ENCODE results near the gene CPB2. TPM values are rescaled to one million over a fixed set of nuclear protein-coding genes. Genes with fewer than 3 reads are reported as not detected.

CPB2 gene
- total RNA-seq, 1 donor from 2014 or later: not detected

GRCh38 chr13:46025157-46025556 lies 79.7 kb downstream of the CPB2 start:
- Histone ChIP-seq H3K27ac (no peak overlapping the region), H3K4me3 (no peak overlapping the region), H3K9me3 (no peaks in the 10 kb centered on the region), H3K4me1 (no peaks in the 10 kb centered on the region), H3K36me3 (no peaks in the 10 kb centered on the region), H3K27me3 (no peaks in the 10 kb centered on the region)
- no peak for TF ChIP-seq POLR2A (IDR thresholded peaks at IDR 0.05)
- TF ChIP-seq POLR2AphosphoS5 (IDR thresholded peaks at IDR 0.05; ENCODE audit: insufficient read depth in 1 of 2, low read depth in 1 of 2): no peak
- TF ChIP-seq CTCF (IDR thresholded peaks at IDR 0.05): no peak
- intact Hi-C loops (cut with DNase I): no loop called here
- DNase-seq (ENCODE audit: extremely low spot score in 2 of 2): no peak

- no peak for DNase-seq (ENCODE audit: extremely low spot score in 2 of 2)
- H3K4me1 ChIP-seq: no peaks in the 10 kb centered on the region
- H3K27me3 ChIP-seq: no peaks in the 10 kb centered on the region
- no peaks in the 10 kb centered on the region for H3K9me3 ChIP-seq
- peaks cover 0 to 17% of the 10 kb centered on the region in 2 donors for H3K36me3 ChIP-seq
- no peak overlapping the region for H3K27ac ChIP-seq
- no peak for TF ChIP-seq CTCF (IDR thresholded peaks at IDR 0.05)
- no peak for TF ChIP-seq POLR2A (IDR thresholded peaks at IDR 0.05)
- no peak for TF ChIP-seq POLR2AphosphoS5 (IDR thresholded peaks at IDR 0.05; ENCODE audit: insufficient read depth in 1 of 2, low read depth in 1 of 2)
- no peak overlapping the region for H3K4me3 ChIP-seq
- intact Hi-C loops (cut with DNase I): no loop called here
Measured at GRCh38 chr13:46022481-46022880, 82.4 kb downstream of the CPB2 start.

GRCh38 chr13:46016216-46016615 lies 88.6 kb downstream of the CPB2 start:
- Histone ChIP-seq H3K4me3 (no peak overlapping the region), H3K27ac (no peak overlapping the region), H3K4me1 (no peaks in the 10 kb centered on the region), H3K36me3 (peaks cover 0 to 32% of the 10 kb centered on the region in 2 donors), H3K9me3 (no peaks in the 10 kb centered on the region), H3K27me3 (no peaks in the 10 kb centered on the region)
- TF ChIP-seq POLR2AphosphoS5 (IDR thresholded peaks at IDR 0.05; ENCODE audit: insufficient read depth in 1 of 2, low read depth in 1 of 2) (no peak), CTCF (IDR thresholded peaks at IDR 0.05) (no peak), POLR2A (IDR thresholded peaks at IDR 0.05) (no peak)
- intact Hi-C loops (cut with DNase I): no loop called here
- no peak for DNase-seq (ENCODE audit: extremely low spot score in 2 of 2)

GRCh38 chr13:46015366-46015765 lies 89.5 kb downstream of the CPB2 start:
- Histone ChIP-seq H3K4me3 (no peak overlapping the region), H3K27ac (no peak overlapping the region), H3K4me1 (no peaks in the 10 kb centered on the region), H3K27me3 (no peaks in the 10 kb centered on the region), H3K9me3 (no peaks in the 10 kb centered on the region), H3K36me3 (peaks cover 0 to 40% of the 10 kb centered on the region in 2 donors)
- TF ChIP-seq POLR2AphosphoS5 (IDR thresholded peaks at IDR 0.05; ENCODE audit: insufficient read depth in 1 of 2, low read depth in 1 of 2): no peak
- no peak for TF ChIP-seq POLR2A (IDR thresholded peaks at IDR 0.05)
- TF ChIP-seq CTCF (IDR thresholded peaks at IDR 0.05): no peak
- intact Hi-C loops (cut with DNase I): no loop called here
- DNase-seq (ENCODE audit: extremely low spot score in 2 of 2): no peak

GRCh38 chr13:46012404-46012803 lies 92.4 kb downstream of the CPB2 start:
- peaks cover 0 to 51% of the 10 kb centered on the region in 2 donors for H3K36me3 ChIP-seq
- intact Hi-C loops (cut with DNase I): no loop called here

More at GRCh38 chr13:46012404-46012803, 92.4 kb downstream of the CPB2 start:
- Histone ChIP-seq H3K4me1 (no peaks in the 10 kb centered on the region), H3K4me3 (no peak overlapping the region), H3K27ac (no peak overlapping the region), H3K27me3 (no peaks in the 10 kb centered on the region), H3K9me3 (no peaks in the 10 kb centered on the region)
- no peak for DNase-seq (ENCODE audit: extremely low spot score in 2 of 2)
- no peak for TF ChIP-seq CTCF (IDR thresholded peaks at IDR 0.05)
- TF ChIP-seq POLR2A (IDR thresholded peaks at IDR 0.05): no peak
- no peak for TF ChIP-seq POLR2AphosphoS5 (IDR thresholded peaks at IDR 0.05; ENCODE audit: insufficient read depth in 1 of 2, low read depth in 1 of 2)

All from vagina (tissue), 2 donors.